KBM-7 (cell line): ENCODE measurements around the gene CARD10.
A peak's percentile ranks its signal among the peaks of the same experiment; 100 is the strongest.

Experiments
- DNase-seq: peaks from one replicate; pipeline ENCODE4 v3.0.0-alpha.2; 2015
- in situ Hi-C: fragments of 300-500 bp; cut with MboI; formaldehyde crosslinking; loops from 2 replicates; pipeline ENCODE4 v1.14.3; 2020; ENCODE audit warnings: low sequenced_read_pairs, low pct_unique_long_range_greater_than_20kb, mixed read lengths

CARD10 gene

DNA sequence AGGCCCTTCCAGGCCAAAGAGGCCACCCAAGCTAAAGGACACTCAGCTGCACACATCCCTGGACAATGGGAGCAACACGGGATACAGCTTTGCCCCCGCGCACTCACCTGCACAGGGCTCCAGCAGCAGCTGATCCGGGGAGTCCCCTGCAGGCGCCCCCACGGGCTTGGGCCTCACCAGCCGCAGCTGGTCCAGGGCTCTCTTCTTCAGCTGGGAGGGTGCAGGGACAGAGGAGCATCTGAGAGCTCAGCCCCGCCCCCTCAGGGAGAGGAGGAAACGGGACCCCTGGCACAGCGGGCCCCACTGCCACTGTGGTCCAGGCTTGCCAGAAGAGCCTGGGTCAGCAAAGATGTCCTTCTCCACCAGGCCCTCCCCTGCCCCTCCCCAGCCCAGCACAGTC lies 25.2 kb downstream of the CARD10 start:
- in situ Hi-C loops: no loop called here
- no peak for DNase-seq

DNA sequence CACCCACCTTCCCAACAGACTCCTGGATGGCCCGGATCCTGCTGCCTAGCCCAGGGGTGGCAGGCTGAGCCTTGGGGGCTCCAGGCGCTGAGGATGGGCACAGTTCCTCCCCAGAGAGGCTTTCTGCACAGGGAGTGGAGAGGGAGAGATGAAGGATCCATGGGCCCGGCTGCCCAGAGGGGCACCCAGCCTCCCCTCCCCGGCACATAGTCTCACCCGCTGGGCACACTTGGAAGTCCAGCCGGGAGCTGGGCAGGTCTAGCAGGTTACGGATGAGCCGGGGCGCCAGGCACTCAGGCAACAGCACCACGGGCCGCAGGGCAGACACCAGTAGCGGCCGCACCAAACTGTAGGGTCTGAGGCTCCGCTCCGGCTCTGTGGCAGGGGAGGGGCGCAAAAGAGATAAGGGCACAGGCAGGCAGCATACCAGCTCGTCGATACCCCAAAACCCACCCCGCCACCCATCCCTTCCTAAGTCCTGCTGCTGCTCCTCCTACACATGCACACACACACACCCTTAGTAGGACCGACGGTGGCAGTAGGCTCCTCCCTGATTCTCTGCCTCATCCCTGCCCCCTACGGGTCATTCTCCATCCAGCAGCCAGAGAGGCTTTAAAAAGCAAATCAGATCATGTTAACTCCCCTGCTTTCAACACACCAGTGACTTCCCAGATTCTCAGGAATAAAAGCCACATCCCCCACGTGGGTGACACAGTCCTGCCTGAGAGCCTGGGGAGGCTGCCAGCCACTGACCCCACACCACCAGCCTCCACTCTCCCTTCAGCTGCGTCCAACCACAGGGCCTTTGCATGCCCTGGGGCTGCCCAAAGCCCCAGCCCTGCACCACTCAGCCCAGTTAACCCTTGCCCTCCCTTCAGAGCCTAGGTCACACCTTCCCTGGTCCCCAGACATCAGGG lies 26.5 kb downstream of the CARD10 start:
- in situ Hi-C loops: no loop called here
- DNase-seq: peak; percentile 80

DNA sequence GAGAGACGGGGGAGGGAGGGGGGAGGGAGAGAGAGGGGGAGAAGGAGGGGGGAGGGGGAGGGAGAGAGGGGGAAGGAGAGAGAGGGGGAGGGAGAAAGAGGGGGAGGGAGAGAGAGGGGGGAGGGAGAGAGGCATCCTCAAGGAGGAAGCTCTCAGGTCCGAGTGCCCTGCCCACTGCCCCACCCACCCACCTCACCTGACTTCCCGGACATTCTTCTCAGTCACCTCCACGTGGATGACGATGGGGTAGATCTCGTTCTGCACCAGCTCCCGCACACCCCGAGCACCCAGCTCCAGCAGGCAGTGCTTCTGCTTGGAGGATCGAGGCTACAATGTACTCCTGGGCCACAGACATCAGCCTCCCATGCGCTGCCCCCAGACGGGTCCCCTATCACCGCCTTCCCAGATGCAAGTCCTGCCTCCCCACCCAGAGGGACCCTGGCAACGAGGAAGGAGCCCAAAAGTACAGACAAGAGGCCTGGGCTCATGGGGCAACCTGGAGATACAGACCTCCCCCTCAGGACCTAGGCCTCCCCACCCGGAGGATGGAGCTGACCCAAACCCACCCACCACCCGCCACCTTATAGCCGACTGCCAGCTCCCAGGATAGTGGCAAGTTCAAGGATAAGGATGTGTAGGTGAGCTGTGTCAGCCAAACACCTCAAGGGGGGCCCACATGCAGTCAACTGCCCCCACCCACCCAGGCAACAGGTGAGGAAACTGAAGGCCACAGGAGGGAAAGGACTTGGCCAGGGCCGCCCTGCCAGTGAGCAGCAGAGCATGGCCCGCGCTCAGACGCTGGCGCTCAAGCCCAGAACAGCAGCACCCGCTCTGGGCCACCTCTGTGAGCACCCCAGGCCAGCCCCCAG lies 27.4 kb downstream of the CARD10 start:
- in situ Hi-C loops: no loop called here
- DNase-seq: no peak

DNA sequence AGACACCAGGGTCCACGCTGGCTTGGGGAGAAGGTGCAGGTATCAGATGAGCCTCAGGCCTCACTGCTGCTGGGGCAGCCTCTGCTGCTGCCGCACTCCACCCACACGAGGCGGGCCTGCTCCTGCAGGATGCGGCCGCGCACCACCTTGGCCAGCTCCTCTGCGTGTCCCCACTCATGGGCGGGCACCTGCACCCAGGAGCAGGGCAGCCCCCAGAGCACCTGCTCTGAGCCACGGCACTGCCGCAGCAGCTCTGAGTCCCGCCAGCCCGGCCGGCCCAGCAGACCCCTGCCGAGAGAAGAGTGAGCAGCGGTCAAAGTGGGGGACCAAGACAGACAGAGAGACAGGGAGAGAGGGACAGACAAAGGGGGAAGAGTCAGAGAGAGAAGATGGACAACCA lies 28.1 kb downstream of the CARD10 start:
- in situ Hi-C loops: no loop called here
- DNase-seq: no peak

DNA sequence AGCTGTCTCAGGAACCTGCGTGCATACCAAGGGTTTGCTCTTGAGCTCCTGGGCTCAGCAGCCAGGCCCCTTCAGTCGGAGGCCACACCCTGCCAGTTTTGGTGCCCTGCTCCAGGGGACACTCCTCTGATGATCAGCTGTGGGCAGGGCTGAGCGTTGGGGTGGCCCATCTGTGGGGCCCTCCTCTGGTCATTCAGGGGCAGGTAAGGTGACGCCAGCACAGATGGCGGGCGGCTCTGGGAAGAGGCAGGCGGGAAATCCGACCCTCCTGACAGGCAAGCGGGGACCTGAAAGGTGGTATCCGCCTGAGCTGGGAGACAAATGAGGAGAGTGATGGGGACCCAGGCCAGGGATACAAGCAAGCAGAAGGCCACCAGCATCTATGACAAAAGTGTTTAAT lies 29.2 kb downstream of the CARD10 start:
- in situ Hi-C loops: no loop called here
- no peak for DNase-seq

DNA sequence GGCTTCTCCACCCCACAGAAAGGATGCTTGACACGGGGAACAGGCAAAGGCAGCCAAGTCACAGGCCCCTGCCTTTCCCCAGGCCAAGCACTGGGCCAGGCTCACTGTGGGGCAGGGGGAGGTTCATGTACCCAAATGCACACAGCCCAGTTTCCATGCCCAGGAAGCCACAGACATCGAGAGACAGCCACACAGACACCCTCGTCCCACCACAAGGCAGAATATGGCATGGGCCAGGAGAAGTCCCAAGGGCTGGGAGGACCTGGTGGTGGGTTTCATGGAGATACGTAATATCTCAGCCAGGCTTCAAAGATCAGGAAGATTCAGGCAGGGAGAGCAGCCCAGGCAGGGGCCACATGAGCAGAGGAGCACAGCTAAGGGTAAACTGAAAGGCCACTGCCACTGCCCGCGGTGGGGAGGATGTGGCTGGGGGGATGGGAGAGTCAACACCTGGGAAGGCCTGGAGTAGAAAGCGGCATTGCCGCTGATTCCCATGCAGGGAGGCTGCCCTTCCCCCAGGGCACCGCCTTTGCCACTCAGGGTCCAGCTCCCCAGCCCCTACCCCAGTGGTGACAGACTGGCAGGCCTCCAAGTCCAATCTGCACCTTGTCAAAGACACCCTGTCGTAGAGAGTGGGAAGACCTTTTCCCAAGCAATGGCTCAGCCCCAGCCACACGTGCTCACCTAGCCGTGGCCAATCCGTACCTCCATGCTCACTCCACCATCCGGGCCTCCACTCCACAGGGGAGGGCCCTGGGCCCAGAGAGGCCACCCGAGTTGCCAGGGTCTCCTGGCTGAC lies 30.7 kb downstream of the CARD10 start:
- in situ Hi-C loops: no loop called here
- DNase-seq: no peak

DNA sequence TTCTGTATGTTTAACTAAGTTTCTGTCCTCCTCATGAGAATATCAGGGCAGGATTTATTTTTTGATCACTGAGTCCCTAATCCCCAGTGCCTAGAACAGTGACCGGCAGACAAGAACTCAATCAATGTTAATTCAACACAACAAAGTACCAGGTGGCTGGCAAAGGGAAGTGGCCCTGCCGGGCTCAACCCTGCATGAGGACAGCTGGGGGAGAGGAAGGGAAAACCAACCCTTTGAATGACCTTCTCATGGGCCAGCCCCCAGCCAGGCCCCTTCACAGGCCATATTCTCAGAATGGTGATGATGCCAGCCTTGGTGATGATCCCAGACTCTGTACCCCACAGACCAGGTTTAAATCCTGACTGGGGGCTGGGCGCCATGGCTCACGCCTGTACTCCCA lies 31.6 kb downstream of the CARD10 start:
- in situ Hi-C loops: no loop called here
- no peak for DNase-seq

DNA sequence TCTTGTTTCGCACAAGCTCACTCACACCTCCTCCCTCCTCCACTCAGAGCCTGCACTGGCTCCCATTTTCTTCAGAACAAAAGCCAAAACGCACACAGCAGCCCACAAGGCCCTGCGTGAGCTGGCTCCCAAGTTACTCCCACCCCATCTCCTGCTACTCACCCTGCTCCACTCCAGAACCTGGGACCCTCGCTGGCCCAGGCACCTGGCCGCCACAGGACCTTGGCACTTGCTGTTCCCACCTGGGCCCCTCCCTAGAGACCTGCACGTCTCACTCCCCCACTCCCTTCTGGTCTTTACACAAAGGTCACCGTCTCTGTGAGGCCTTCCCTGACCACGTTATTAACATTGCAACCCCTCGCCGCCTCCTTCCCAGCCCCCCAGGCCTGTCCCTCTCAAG lies 32.1 kb downstream of the CARD10 start:
- in situ Hi-C loops: no loop called here
- no peak for DNase-seq

DNA sequence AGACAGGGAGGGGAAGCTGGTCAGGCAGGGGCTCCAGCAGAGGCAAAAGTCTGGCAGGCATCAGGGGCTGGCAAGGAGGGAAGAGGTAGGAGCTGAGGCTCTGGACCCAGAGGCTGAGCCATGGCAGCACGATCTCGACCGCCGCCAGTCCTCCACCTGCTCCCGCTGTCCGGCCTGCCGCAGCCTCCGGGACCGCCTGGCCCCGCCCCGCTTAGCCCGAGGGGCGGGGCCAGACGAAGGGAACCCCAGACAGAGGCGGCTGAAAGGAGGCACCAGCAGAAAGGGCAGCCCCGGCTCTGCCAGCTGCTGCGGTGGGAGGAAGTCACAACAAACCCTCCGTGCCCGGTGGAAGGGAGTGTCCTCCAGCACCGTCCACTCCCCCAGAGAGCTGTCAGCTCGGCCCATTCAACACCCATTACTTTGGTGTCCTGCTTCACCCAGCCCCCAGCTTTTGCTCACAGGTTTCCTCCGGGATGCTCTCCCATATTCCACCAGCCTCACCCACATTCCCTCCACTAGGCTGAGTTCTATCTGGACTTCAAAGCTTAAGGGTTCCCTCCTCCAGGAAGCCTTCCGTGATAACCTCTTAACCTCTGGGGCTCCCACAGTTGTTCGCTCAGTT lies 32.9 kb downstream of the CARD10 start, which contains the start of gene MFNG:
MFNG (minus strand) TSS at position 161 of the 622 bp plus-strand sequence. CDS start 207 bp downstream, outside the sequence.
- peak; percentile 89 for DNase-seq

DNA sequence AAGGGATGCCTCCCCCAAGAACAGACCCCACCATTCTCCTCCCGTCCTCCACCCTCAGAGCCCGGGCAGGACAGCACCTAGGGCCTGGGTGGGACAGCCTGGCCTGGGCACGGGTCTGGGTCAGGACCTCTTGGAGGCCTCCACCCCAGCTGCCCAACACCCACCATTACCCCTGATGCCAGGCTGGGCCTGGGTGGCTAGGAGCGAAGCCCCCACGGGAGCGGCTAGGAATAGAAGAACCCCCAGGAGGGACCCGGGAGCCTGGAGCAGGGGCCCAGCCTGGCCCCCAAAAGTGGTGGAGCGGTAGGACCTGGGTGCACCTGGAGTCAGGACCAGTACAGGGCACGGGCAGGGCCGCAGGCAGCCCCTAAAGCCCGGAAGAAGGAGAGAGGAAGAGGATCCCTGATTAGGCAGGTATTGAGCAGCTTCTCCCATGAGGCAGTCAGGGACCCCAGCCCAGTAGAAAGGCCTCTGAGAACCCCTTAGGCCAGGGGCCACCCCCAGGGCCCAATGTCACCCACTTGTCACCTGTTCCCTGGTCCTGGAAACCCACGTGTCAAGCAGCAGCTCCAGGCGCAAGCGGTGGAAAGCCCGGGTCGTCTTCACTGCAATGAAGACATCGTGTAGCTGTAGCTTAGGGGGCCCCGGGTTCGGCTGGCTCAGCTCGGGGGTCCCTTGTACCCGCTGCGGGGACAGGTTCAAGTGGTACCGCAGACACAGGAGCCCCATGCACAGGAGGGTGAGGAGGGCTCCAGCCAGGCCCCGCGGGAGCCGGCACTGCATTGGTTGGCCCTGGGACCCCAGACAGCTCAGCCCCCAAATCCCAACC lies 33.6 kb downstream of the CARD10 start:
- in situ Hi-C loops: no loop called here
- DNase-seq: peak; percentile 38

More for the DNA sequence above, 32.9 kb downstream of the CARD10 start, which contains the start of gene MFNG:
- in situ Hi-C loops: no loop called here

DNA sequence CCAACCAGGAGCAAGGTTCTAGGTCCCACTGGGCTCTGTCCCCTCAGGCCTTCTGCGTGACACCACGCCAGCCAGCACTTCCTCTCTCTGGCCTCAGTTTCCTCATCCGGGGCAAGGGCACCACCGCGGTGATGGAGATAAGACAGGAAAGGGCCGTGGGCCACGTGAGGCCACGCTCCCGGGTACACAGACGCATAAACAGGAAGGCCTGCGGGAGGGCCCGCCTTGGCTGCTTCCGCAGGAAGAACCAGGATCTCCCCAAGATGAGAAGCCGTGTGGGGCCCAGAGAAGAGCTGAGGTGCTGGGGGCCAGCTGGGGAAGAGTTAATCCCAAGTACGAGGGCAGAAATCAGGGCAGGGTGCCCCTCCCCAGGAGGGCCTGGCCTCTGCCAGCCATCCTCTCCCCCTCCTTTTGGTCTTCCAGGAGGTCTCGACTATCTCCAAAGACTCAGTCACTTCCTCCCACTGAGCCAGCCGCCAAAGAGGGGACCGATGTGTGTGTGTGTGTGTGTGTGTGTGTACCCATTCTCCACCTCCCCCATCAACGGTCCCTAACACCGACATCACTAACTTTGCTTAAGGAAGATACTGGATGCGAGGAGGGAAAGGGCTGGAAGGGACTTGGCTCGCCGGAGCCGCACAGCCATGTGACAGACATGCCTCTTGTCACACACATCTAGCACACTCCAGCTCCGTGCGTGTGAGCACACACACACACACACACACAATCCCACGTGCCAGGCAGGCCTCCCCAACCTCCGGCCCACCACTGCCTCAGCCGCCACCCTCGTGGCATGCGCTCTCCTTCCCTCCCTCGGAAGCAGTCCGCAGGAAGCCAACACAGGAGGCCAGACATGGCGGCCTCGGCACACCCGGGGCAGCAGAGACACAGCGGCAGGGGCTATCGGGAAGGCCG lies 34.5 kb downstream of the CARD10 start:
- DNase-seq: peak; percentile 96
- in situ Hi-C loops: no loop called here

DNA sequence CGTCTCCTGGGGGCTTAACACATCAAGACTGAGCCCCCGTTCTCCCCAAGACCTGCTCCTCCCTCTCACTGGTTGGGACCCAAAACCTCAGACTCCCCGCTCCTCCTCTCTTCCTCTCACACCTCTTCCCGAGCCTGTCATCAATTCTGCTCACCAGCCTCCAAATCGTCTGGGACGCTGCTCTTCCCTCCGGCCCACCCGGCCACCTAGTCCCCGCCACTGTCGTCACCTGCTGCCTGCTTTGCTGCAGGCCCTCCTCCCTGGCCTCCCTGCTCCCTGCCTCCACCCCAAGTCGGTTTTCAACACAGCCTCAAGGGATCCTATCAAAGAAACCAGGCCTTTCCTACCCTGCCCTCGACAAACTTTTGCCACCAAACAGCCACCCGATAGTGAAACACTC lies 36.2 kb downstream of the CARD10 start:
- in situ Hi-C loops: no loop called here
- no peak for DNase-seq

DNA sequence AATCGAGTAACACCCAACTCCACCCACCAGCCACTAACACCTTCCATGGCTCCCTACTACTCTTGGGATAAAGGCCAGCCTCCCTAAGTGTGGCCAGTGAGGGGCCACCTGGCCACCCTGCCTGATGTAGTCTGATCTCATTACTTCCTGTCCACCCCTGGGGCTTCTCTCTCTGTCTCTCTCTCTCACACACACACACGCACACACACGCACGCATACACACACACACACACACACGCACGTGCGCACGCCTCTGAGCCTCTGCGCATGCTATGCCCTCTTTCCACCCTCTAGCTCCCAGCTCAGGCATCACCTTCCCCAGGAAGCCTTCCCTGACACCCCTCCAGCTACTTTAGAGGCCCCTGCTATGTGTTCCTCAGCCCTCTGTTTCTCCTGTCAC lies 37.0 kb downstream of the CARD10 start:
- in situ Hi-C loops: no loop called here
- DNase-seq: no peak

DNA sequence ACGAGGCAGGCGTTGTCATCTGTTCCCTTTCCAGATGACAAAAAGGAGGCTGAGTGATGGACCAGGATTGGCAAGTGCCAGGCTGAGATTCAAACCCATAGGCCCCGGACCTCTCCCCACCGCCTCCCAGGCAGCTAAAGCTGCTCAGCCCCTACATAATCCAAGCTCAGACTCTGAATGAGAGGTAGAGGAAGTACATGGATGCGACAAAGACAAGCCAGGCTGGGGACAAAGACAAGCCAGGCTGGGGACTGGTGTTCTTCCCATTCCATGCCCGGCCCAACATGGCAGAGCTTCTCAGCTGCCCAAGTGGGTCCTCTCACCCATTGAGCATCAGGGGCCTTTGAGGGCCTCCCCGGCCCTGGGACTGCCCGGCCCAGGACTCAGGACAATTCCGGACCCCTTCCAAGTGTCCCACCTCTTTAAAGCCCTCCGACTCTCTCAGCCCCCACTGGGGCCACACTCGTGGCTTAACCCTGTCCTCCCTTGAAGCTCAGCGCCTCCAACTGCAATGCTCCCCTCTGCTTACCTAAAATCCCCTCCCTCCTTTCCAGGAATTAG lies 37.8 kb downstream of the CARD10 start:
- in situ Hi-C loops: no loop called here
- no peak for DNase-seq

DNA sequence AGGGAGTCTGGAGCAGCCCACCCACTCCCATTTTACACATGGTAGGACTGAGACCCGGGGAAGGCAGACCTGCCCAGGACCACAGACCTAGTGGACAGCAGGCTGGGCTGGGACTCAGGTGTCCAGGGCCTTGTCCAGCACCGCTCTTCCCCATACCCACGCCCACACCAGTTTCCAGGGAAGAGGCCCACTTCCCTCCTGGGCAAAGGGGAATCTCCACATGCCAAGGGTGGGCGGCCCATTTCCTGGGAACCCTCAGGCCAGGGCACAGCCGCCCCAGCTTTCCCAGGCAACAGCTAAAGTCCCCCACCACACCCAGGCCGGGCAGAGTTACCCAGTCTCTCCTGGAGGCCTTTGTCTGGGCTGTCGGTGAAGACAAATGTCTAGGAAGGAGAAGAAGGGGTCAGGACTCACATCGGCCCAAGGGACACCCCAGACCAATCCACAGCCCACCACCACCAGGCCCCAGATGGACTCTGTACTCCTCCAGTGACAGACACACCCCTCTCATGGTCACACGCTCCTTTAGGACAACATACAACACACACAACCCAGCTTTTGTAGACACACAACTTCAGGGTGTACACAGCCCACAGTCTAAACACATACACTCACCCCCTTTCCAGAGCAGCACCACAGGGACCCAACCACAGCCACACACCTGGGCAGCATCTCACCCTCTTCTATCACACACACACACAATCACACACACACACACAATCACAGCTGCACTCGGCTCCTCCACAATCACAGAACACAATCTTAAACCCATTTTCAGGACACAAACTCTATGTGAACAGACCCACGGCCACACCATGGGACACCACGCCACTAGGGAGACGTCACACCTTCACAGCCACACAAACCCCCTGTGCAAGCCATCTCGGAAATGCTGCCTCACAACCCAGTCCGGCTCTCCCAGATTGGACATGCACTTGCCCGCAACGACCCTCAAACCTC lies 38.5 kb downstream of the CARD10 start:
- DNase-seq: no peak
- in situ Hi-C loops: no loop called here

DNA sequence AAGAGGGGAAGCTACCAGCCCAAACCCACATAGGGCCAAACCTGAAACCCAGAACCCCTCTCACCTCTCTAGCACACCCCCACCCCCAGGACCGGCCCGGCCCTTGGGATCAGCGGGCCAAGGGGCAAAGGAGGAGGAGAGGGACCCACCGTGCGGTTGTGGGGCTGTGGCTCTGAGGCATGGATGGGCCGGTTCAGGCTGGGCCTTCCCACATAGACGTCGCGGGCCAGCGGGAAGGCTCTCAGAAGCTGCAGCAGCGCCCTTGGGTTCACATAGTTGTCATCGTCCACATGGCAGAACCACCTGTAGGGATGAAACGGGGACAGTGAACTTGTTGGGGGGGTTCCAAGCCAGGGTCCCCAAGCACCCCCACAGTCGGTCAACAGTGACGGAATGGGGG lies 40.0 kb downstream of the CARD10 start:
- no peak for DNase-seq
- in situ Hi-C loops: no loop called here
